ENCODE measurements around the gene TAOK3. TPM values are rescaled to one million over a fixed set of nuclear protein-coding genes. Genes with fewer than 3 reads are reported as not detected.

The TAOK3 gene
- total and polyA plus RNA-seq, 9 of the 15 experiments (the other 6 are each of a cell fraction or from before 2014, with no cell fraction given) = 24.3 to 83.5 (median 47.1) TPM

DNA sequence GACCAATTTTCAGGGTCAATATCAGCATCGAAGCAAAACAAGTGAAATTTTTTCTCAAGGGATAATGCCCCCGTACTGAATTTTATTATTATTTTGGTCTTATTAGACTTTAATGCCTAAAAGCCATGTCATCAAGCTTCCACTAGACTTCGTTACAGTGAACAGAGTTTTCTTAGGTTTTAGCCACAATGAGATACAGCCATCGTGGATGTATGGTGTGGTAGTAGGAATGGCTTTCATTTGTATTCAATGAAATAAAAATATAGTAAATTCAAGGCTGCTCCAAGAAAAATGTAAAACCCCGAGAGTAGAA, 11.7 kb downstream of the TAOK3 start:
- WGBS (ENCODE audit: insufficient coverage, low coverage, missing lambda C conversion rate) = 21% methylated on average over 5 of the region's 5 CpGs
- CTCF ChIA-PET (ENCODE audit: low intra/inter-chr PET ratio) = no interaction called here
- ATAC-seq = no peak
- no peaks in the 10 kb centered on the region for H4K20me1 ChIP-seq (replicated peaks; ENCODE audit: control insufficient read depth, insufficient read depth, low read length)
- no TSS peak for BruUV-seq (replicated peaks)
- peak overlapping the region in 1 of 2 experiments; percentile 63; a peak in 2 of 4 replicates for H3K9ac ChIP-seq (ENCODE audit: insufficient read depth in 1 of 2, low read depth in 2 of 2, low read length in 2 of 2)
- H3K27ac ChIP-seq (ENCODE audit: extremely low read depth, low read depth, low read length) = peak overlapping the region; percentile 67
- DNase-seq (ENCODE audit: extremely low read depth in 1 of 4, low spot score in 3 of 4) = no peak
- TF ChIP-seq NRF1 (conservative IDR thresholded peaks at IDR 0.05 in 1 of 2, IDR thresholded peaks at IDR 0.05 in 1 of 2) = no peak
- TF ChIP-seq, protein P1, sequence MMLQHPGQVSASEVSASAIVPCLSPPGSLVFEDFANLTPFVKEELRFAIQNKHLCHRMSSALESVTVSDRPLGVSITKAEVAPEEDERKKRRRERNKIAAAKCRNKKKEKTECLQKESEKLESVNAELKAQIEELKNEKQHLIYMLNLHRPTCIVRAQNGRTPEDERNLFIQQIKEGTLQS (IDR thresholded peaks at IDR 0.05) = peak; percentile 9
- TF ChIP-seq, protein P1 (CRISPR knock-in tag; conservative IDR thresholded peaks at IDR 0.05) = no peak
- 0 out of 2 replicates have a peak, but pooled peaks have one; percentile 3 for TF ChIP-seq DPF2 (IDR thresholded peaks at IDR 0.05)
- no peak for TF ChIP-seq ESRRB (CRISPR knock-in tag; IDR thresholded peaks at IDR 0.05; ENCODE audit: borderline replicate concordance)
- 0 out of 2 replicates have a peak, but pooled peaks have one; percentile 2 for TF ChIP-seq MAFG (tag; conservative IDR thresholded peaks at IDR 0.05)
- no peak for TF ChIP-seq KAT7 (CRISPR knock-in tag; IDR thresholded peaks at IDR 0.05; ENCODE audit: borderline replicate concordance)
- TF ChIP-seq, protein P2, sequence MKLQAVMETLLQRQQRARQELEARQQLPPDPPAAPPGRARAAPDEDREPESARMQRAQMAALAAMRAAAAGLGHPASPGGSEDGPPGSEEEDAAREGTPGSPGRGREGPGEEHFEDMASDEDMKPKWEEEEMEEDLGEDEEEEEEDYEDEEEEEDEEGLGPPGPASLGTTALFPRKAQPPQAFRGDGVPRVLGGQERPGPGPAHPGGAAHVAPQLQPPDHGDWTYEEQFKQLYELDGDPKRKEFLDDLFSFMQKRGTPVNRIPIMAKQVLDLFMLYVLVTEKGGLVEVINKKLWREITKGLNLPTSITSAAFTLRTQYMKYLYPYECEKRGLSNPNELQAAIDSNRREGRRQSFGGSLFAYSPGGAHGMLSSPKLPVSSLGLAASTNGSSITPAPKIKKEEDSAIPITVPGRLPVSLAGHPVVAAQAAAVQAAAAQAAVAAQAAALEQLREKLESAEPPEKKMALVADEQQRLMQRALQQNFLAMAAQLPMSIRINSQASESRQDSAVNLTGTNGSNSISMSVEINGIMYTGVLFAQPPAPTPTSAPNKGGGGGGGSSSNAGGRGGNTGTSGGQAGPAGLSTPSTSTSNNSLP (IDR thresholded peaks at IDR 0.05; ENCODE audit: borderline replicate concordance, low read depth, low read length) = peak; percentile 5; the same call in 1 of the 2 replicates
- TF ChIP-seq FOSL1 (tag; conservative IDR thresholded peaks at IDR 0.05) = peak; percentile 73
- TF ChIP-seq GATAD2B (IDR thresholded peaks at IDR 0.05; ENCODE audit: borderline replicate concordance) = 0 out of 2 replicates have a peak, but pooled peaks have one; percentile 41
- 0 out of 2 replicates have a peak, but pooled peaks have one; percentile 9 for TF ChIP-seq MAFK (IDR thresholded peaks at IDR 0.05; ENCODE audit: low read length)
- no peak for FAIRE-seq
- no peak overlapping the region for H3K4me3 ChIP-seq
- H2AFZ ChIP-seq (ENCODE audit: low read depth, low read length) = peak overlapping the region; percentile 25
- 0 out of 2 replicates have a peak, but pooled peaks cover under 1% of the 10 kb centered on the region for H3K9me3 ChIP-seq (replicated peaks; ENCODE audit: control insufficient read depth, insufficient read depth, low read depth, low read length)
- H3K27me3 ChIP-seq (ENCODE audit: control insufficient read depth in 2 of 2, insufficient read depth in 2 of 2, low read length in 2 of 2) = no peaks in the 10 kb centered on the region
- H3K9me1 ChIP-seq (ENCODE audit: control insufficient read depth, insufficient read depth, low read length) = no peaks in the 10 kb centered on the region
- H3K4me1 ChIP-seq (replicated peaks in 1 of 2; ENCODE audit: control insufficient read depth in 2 of 2, insufficient read depth in 2 of 2, low read length in 2 of 2) = peaks cover 8 to 29% of the 10 kb centered on the region in 2 experiments; a peak in 4 of 5 replicates
- in situ Hi-C loops (cut with MboI) (loop anchor here (25.0 kb wide), 1 partner anchor 174 kb away; no protein-coding TSS in a partner anchor), intact Hi-C loops (cut with micrococcal nuclease) (no loop called here)
- POLR2A ChIA-PET = interaction anchor here (1.0 kb wide), 1 partner anchor 10 kb away, joined by 3 read pairs; no protein-coding TSS in a partner anchor
- peaks cover 74% of the 10 kb centered on the region for H3K79me2 ChIP-seq (ENCODE audit: control insufficient read depth, insufficient read depth, low read length)
- H3K4me2 ChIP-seq (ENCODE audit: insufficient read depth, low read length) = peak overlapping the region; percentile 32; the same call in 1 of the 2 replicates
- H3K36me3 ChIP-seq (ENCODE audit: control insufficient read depth, insufficient read depth, low read length) = peaks cover under 1% of the 10 kb centered on the region; the same call in 2 of the 3 replicates

All from K562 (cell line).